NCI-H2107 treated with DMSO at 0.1 percent for 48 hours (cell line): ENCODE results near the gene RNF157.
"Not testable (repeated sequence)": the region's sequence is repeated elsewhere in the genome, so short reads cannot be mapped to it uniquely, and the experiment has no call there.

Experiments
- DNase-seq: peaks from one replicate; lab custom pipeline; 2025; ENCODE audit not compliant: unreplicated experiment; lab: John Stamatoyannopoulos, UW

The RNF157 gene

DNA sequence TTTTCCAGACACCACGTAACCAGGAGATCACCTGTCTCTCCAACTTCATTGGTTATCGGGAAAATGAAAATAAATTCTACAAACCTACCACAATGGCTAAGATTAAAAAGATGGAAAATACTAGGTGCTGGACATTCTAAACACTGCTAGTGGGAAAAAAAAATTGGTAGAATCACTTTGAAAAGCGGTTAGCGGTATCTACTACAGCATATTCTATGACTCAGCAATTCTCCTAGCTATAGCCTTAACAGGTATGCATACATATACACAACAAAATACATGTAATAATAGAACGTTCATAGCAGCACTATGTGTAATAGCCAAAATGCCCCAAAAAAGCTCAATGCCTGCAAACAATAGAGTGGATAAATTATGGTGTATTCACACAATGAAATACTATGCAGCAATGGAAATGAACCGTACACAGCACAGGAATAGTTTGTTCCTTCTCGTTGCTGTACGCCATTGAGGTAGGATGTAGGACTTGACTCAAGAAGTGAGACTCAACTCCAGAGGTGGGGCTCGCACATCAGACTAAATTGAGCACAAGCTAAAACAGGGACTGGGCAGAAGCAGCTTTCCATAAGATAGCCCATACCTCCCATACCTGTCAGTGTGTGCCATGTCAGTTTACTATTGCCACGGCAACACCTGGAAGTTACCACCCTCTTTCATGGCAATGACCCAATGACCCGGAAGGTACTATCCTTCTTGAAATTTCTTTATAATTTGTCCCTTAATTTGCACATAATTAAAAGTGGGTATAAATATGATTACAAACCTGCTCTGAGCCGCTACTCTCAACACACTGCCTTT is 44.8 kb downstream of the RNF157 start:
- no peak for DNase-seq

DNA sequence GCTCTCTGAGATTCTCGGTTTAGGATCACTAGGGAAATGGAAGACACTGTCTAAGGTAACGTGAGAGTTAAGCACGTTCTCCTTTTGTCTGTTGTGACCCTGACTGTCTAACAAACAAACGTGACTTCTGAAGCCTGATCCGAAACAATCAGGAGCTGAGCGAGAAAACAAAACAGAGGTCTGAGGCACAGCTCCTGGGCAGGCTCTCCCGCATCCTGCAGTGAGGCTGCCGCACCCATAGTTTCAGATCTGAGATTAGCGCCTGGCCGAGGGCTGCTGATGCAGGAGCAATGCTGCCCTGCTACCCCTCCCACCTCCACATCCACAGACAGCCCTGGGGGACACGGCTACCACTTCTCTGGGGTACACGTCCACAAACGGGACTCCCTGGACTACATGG is 46.7 kb downstream of the RNF157 start:
- no peak for DNase-seq

DNA sequence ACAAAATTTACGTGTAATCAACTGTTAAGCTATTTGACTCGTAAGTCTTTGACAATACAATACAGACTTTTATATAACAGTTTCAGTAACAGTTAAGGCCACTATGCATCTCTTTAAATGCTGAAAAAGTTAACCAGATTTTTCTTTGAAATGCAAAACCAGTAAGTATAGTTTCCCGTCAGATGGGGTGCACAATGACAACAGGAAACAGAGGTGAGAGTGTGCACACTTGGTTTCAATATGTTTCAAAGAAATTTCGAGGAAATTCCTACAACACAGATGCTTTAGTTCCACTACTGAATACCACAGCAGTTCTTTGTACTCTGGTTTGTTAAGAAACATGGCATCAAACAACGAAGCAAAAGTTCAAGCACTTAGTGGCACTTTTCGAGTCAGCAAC is 48.4 kb downstream of the RNF157 start:
- no peak for DNase-seq

DNA sequence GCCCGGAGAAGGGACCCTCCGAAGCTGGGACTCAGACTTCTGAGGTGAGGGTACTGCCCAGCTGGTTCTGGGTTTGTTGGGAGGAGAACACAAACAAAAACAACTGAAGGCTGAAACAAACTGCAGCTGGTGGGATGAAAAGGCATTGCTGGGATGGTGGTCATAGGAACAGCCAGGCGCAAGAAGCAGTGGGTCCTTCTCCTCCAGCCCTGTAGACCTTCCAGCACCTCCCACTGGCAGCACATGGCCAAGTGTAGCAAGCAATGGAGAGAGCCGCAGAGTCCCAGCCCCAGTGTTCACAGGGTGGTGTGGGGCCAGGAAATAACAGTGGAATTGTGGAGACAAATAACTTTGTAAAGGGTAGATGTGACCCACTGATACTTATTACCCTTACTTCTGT is 50.6 kb downstream of the RNF157 start:
- no peak for DNase-seq

DNA sequence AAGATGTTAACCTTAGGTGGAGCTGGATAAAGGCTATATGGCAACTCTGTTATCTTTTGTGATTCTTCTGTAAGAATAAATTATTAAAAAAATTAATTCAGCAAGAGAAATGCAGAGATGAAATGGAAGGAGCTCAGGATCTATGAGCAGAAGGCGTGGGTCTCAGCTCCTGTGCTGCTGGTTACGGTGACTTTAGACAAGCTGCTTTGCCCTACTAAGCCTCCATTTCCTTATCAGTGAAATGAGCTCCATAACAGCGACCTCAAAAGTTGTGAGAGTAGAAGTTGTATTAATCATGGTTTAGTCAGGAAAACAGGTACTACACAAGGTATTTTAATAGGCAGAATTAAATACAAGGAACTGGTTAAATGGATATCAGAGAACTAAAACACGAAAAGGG is 51.0 kb downstream of the RNF157 start:
- no peak for DNase-seq

DNA sequence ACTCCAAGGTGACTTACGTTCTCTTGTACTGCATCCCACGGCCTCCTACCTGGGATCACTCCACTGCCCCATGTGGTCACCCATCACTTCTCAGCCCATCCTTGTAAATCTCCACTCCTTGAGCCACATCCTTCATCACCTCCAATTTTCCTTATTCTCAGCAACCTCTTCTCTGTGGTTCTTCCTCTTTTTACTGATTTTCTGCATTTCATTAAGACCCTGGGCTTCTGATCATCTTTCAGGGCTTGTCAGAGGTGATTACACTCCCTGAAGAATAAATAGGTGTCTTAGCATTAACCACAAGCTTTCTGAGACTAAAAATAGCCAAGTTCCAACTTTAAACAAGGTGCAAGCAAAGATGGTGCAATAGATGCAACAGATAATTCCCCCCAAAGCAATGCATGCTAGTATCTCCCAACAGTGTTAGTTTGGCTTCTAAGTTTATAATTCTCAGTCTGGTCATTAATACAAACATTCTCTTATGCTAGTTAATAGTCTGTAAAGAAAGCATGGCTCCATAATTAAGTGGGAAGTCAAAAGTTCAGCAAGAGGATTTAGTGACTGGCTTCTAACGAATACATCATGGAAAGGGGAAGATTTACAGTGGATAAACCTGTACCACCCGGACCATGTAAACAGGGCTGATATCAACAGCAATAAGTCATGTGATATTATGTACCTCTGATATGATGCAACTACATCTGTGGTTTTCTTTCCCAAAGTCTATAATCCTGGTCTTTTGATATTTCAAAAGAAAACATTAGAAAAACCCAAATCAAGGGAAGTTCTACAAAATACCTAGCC is 51.9 kb downstream of the RNF157 start:
- DNase-seq: no peak

DNA sequence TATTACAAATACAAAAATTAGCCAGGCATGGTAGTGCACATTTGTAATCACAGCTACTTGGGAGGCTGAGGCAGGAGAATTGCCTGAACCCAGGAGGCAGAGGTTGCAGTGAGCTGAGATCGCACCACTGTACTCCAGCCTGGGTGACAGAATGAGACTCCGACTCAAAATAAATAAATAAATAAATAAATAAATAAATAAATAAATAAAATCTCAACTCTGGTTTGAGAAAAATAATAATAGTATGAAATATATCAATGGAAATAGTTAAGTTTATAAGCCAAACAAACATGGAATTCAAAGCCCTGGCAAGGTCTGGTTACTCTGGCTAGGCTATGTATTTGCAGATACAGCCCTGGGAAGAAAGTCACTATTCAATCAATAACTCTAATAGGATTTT is 53.5 kb downstream of the RNF157 start:
- not testable (repeated sequence) for DNase-seq

DNA sequence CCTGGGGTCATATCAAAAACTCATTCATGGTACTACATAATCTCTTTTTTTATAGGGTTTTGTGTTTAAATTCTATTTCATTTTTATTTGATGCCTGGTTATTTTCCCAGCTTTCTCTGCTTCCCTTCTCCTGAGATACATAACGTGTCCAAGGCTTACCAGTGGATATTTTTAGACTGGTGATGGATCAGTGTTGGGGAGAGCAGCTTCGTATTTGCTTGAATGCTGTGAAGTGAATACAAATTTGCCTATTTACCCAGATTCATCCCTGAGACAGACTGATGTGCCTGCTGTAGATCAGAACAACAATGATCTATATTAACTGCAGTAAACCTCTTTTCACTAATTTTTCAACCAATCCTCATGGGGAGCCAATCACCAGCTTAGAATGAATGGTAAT is 56.0 kb downstream of the RNF157 start:
- no peak for DNase-seq

DNA sequence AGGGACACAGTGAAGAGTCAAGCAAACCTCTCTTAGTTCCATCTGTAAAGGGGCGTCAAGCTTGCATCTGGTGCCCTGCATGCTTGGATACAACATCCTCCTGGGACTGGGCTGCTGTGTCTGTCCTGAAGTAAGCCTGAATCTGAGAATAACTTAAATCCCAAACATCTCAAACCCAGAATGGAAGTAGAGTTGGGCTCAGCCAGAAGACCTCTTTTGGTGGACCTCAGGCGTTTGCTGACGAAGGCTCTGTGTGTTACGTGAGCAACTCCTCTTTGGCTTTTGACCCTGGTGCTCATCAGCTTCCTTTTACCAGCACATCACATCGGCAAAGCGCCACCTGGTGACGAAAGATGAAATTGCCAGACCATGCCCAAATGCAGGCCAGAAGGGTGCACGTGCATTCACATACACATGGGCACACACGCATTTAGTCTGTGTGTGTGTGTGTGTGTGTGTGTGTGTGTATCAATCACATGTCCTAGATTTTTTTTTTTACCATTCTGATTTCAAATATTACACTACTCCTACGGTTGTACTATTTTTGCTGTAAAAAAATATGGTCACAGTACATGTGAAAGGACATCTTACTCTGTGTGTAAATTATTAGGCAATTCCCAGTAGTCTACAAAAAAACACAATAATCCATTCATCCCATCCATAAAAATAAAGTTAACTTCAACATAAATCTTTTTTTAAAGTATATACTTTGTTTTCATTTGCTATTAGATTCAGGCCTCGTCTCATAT is 58.1 kb downstream of the RNF157 start:
- DNase-seq: peak; percentile 51

DNA sequence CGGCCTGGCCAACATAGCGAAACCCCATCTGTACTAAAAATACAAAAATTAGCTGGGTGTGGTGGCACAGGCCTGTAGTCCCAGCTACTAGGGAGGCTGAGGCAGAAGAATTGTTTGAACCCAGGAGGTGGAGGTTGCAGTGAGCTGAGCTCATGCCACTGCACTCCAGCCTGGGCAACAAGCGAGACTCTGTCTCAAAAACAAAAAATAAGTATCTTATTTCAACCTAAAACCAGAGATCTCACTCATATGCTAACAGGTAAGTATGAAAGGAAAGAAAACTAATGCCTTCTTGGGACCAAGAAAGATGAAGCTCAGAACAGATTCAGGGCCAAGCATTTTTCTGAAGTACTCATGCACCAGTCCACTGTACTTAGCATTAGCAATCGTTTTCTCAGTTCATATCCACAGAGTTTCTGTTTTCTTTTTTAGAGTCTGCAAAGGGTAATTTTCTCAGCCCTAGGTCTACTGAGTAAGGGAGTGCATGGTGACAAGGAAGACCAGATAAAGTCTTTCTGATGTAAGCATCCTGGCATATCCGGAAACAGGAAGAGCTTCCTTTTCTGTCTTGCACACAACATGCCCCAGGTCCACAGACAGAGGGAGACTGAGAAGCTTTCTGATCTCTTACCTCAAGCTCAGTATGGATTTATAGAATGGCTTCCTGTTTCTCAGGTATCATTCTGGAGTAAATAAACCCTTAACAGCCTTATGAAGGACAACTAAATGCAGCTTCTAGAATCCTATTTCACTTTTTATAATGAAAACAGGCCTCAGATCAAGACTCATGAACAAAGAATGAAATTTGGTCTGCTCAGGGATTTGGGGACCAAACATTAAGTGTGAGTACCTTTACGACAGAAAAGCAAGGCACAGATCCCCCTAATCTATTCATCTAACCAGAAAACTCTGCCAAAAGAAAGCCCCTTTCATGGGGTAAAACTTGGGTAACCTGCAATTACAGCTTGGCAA is 60.5 kb downstream of the RNF157 start:
- no peak for DNase-seq

DNA sequence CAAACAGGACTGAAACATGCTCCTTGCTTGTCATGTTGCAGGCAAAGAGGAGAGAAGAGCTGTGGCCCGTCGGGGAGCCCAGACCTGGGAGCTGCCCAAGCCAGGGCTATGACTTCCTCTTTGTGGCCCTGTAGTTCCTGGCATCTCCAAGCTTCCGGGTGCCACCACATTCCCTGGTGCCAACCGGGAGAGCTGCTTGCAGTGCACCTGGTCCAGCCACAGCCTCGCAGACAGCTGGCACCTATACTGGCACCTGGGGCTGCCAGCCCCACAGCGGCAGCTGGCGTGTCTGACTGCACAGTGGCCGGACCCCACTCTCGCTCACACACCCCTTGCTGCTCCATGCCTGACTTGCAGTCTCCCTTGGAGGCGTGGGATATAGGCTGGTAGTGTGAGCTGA is 62.2 kb downstream of the RNF157 start:
- DNase-seq: no peak

DNA sequence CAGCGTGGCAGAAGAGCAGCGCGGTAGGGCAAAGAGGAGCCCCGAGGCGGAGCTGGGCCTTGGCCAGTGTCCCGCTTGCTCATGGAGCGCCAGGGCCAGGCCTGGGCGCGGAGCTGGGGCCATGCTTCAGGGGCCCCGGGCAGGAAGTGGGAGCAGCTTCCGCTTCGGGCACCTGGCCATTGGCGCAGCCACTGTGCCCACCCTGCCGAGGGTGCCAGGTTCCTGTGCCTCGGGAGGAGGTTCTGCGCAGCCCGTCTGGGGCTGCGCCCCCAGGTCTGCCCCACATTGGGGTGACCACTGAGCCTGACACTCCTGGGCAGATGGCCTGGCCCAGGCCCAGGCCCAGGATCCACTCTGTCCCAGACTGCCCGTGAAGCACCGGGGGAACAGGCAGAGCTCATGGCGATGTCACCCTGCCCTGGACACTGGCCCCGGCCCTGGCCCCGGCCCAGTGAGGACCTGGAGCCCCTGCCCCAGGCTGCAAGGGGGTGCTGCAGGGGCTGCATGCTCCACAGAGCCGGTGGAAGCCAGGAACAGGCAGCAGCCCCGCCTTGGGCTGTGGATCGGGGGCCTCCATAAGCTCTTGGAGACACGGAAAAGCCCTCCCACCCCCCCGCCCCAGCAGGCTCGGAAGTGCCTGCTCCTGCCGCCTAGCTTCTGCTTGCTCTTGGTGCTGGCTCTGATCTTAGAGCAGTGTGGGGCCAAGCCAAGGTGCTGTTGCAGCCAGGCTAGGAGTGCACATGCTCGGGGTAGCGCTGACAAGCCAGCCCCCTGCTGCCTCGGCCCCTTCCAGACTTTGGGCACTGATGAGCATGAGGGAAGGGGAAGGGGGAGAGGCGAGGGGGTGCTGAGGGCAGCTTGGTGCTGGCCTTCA is 63.4 kb downstream of the RNF157 start:
- DNase-seq: no peak

DNA sequence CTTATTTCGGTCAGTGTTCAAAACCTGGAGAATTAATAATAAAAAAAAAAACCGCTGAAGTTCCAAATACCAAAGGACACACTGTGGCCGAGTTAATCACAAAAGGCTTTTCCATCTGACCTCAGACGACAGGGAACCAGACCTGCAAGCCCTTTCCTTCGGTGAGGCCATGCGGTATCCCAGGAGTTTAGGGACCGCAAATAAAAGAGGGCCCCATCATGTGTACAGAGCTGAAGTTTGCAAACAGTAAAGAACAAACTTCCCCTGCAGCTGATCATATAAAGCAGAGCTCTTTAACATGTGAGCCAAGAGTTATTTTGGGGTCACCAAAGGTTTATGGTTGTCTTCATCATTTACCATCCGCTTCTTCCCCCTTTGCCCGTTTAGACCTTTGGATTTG is 66.3 kb downstream of the RNF157 start:
- DNase-seq: no peak

DNA sequence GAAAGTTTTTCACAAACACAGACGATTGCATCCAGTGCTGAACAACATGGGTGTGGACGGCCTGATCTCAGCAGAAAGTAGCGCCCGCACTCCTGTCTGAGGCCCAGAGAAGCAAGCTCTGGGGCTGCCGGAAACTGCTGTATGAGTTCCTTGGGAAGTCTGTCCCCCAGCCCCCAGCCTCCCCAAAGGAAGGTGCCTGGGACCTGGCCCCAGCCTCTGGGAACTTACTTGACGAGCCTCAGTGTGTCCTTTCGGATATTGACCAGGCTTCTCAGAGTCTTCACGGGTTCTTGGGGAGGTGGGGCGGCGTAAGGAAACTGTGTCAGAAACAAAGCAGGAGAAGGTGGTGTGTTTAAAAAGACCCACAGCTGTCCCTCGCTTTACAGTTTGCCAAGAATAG is 66.8 kb downstream of the RNF157 start:
- DNase-seq: no peak

DNA sequence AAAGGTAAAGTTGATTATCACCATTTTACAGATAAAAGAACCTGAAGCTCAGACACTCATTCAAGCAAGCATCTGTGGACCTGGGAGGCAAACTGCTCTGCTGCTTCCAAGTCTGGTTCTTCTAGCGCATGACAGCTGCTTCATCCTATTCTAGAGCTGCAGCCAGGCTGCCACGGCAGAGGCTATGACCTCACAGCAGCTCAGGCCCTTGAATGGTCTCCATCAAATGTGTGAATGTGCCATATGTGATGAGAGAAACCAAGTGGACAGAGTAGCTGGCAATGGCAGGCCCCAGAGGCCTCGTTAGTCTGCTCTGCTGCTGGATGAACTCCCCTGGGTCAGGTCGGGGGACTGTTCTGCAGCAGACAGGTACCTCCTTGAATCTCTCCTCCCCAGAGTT is 68.6 kb downstream of the RNF157 start:
- no peak for DNase-seq

DNA sequence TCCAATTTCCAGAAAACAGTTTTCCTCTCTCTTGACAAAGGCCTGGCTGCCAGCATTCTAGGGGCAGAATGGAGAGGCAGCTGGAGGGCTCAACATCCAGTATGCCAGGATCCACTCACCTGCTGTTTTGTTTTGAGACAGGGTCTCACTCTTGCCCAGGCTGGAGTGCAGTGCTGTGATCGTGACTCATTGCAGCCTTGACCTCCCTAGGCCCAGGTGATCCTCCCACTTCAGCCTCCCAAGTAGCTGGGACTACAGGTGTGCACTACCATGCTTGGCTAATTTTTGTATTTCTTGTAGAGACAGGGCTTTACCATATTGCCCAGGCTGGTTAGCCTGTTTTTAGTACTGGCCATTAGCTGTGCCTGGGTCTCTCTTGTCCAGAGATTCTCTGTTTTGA is 70.2 kb downstream of the RNF157 start:
- DNase-seq: no peak

DNA sequence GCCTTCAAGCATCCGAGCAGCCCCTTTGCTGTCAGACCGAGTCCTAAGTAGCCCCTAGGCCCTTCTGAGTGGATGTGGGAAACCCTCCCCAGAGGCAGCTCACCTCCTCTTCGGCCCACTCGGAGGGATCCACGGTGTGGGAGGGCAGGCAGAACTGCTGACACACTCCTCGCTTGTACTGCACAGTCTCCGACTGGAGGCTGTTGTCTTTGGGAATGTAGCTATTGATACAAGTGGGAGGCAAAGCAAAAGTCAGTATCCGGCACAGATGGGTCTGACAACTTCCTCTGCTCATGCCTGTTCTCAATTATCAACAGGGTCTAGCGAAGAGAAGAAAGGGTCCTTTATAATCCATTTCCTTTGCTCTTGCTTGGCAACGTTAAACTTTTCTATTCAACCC is 73.4 kb downstream of the RNF157 start:
- no peak for DNase-seq

DNA sequence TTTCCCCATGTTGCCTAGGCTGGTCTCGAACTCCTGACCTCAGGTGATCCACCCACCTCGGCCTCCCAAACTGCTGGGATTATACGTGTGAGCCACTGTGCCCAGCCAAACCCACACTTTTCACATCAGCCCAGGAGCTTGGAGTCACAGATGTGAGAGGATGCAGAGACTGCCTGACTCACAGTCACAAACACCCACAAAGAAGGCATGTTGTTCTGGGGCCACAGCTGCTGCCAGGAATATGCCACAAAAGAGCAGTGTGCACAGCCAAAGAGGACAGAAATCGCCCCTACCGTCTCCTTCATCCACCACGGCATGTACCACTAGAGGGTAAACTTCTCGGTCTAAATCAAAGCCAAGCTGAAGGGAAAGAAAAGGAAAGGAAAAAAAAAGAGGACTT is 74.1 kb downstream of the RNF157 start:
- no peak for DNase-seq

DNA sequence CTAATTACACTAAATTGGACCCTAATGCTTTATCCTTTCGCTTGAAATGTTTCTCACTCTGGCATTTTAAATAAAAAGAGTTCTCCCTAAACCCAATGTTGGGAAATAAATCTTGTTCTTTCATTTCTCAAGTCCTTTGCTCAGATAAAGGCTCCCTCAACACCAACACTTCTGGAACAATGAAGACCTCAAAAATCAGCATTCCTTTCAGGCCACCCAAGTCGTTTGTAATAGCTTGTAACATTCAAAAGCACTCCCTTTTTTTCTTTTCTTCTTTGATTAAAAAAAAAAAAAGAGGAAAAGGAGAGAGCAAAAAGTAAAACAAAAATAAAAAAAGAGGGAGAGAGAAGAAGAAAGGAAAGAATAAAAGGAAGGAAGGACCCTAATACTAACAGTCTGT is 76.0 kb downstream of the RNF157 start:
- DNase-seq: no peak

DNA sequence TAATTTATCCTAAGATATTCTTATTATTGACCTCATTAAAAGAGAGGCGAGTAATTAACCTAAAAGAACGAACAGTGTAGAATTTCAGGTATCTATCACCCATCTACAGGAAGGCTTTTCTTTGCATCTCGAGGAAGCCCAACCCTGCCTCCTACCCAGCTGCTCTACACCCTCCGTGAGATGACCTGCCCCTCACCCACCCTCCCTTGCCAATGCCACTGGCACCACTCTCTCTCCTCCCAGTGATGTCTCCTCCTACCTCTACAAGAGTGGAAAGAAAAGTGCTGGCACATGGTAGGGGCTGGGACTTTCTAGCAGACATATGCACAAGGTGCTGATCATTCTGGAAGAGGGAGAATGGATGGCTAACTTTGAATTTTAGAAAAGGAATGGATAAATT is 76.4 kb downstream of the RNF157 start:
- no peak for DNase-seq
